Endothelial cell (in vitro differentiated cells): ENCODE measurements around the gene ARMH1. TPM values are rescaled to one million over a fixed set of nuclear protein-coding genes. Genes with fewer than 3 reads are reported as not detected.

Experiments
- DNase-seq: peaks from one replicate; pipeline ENCODE4 v3.0.0; 2021; ENCODE audit warnings: low spot score
- H3K27ac Mint-ChIP-seq: one replicate; pipeline ENCODE4 v1.8.0; 2021; ENCODE audit warnings: mixed read lengths, inconsistent platforms; ENCODE audit not compliant: unreplicated experiment
- H3K27me3 Mint-ChIP-seq: one replicate; pipeline ENCODE4 v1.8.0; 2021; ENCODE audit warnings: mild to moderate bottlenecking, moderate library complexity, mixed read lengths, inconsistent platforms; ENCODE audit not compliant: unreplicated experiment
- H3K36me3 Mint-ChIP-seq: one replicate; pipeline ENCODE4 v1.8.0; 2021; ENCODE audit warnings: mild to moderate bottlenecking, low read depth, mixed read lengths, inconsistent platforms; ENCODE audit not compliant: unreplicated experiment
- H3K4me1 Mint-ChIP-seq: one replicate; pipeline ENCODE4 v1.8.0; 2021; ENCODE audit warnings: mild to moderate bottlenecking, mixed read lengths, inconsistent platforms; ENCODE audit not compliant: unreplicated experiment
- H3K4me3 Mint-ChIP-seq: one replicate; pipeline ENCODE4 v1.8.0; 2021; ENCODE audit warnings: mild to moderate bottlenecking, mixed read lengths, inconsistent platforms; ENCODE audit not compliant: unreplicated experiment
- H3K9me3 Mint-ChIP-seq: one replicate; pipeline ENCODE4 v1.8.0; 2021; ENCODE audit warnings: mixed read lengths, inconsistent platforms; ENCODE audit not compliant: unreplicated experiment
- total RNA-seq: library from RNA; stranded (reverse); fragmentation: NEBNext Ultra II Directional; extraction: Animal tissue kit (Norgen Biotek cat#: 25700); gene quantifications from one replicate; pipeline ENCODE4 v1.2.1, GENCODE V29; 2021; ENCODE audit not compliant: unreplicated experiment
- TF ChIP-seq, protein P1 (sequence below): fragments of 200-600 bp; sonication (generic); IDR thresholded peaks from one replicate; pipeline ENCODE4 v1.5.0; 2021; ENCODE audit warnings: antibody characterized with exemption; ENCODE audit not compliant: unreplicated experiment

Gene ARMH1
- total RNA-seq, 1 donor from 2014 or later, result 4.1 TPM

DNA sequence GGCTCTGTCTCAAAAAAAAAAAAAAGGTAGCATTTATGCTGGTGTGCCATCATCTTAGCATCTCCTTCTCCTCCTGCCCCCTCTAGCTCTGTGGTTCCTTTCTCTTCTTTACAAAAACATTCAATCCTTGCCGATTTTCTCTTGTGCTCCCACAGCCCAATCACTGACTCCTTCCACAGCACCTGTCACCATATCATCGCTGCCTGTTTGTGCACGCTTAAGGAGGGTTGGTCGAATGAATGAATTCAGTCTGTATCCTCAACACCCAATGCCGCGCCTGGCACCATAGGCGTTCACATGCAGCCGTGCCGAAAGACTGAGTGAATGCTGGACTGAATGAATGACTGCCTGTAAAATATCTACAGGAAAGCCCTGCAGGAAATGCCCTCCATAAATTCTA lies 48.5 kb downstream of the ARMH1 start:
- Mint-ChIP-seq H3K4me3 (no peak overlapping the region), H3K4me1 (peaks cover 14% of the 10 kb centered on the region), H3K36me3 (no peaks in the 10 kb centered on the region), H3K9me3 (no peaks in the 10 kb centered on the region), H3K27ac (peak overlapping the region; percentile 55), H3K27me3 (peaks cover 8% of the 10 kb centered on the region)
- no peak for DNase-seq
- TF ChIP-seq, protein P1, sequence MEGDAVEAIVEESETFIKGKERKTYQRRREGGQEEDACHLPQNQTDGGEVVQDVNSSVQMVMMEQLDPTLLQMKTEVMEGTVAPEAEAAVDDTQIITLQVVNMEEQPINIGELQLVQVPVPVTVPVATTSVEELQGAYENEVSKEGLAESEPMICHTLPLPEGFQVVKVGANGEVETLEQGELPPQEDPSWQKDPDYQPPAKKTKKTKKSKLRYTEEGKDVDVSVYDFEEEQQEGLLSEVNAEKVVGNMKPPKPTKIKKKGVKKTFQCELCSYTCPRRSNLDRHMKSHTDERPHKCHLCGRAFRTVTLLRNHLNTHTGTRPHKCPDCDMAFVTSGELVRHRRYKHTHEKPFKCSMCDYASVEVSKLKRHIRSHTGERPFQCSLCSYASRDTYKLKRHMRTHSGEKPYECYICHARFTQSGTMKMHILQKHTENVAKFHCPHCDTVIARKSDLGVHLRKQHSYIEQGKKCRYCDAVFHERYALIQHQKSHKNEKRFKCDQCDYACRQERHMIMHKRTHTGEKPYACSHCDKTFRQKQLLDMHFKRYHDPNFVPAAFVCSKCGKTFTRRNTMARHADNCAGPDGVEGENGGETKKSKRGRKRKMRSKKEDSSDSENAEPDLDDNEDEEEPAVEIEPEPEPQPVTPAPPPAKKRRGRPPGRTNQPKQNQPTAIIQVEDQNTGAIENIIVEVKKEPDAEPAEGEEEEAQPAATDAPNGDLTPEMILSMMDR, result no peak

DNA sequence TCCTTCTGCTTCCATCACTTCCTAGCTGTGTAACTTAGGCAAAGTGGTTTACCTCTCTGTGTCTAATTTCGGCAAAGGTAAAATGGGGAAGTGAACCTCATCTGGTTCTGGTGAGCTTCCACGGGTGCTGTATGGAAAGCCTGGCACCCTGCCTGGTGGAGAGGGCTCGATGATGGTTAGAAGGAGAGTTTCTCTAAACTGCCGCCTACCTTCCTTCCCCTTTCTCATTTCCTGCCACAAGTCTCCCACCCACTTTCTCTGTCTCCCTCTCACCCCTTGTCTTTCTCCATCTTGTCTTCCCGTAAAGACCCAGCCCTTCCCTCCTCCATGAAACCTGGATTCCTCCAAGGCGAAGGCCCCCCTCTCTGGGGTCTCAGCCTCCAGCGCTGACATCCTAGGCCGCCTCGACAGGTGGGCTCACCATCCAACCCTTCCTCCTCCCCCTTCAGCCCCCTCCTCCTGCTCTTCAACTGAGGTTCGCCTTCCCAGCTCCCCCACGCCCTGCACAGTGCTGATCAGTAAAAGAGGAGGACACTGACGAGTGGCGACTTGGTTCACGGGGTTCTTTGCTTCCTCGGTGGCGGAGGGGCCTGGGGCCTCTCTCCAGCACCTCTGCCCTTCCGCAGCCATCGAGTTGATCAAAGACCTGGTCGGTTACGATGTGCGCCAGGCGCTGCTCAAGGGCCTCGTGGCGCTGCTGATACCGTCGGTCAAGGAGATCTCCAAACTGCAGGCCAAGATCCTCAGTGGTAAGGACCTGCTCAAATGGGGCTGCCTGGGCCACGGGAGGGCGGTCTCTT lies 49.2 kb downstream of the ARMH1 start:
- H3K9me3 Mint-ChIP-seq, result no peaks in the 10 kb centered on the region
- peaks cover 8% of the 10 kb centered on the region for H3K27me3 Mint-ChIP-seq
- no peak for DNase-seq
- no peak overlapping the region for H3K4me3 Mint-ChIP-seq
- H3K36me3 Mint-ChIP-seq, result no peaks in the 10 kb centered on the region
- H3K27ac Mint-ChIP-seq, result no peak overlapping the region
- TF ChIP-seq, protein P1, result no peak
- peaks cover 14% of the 10 kb centered on the region for H3K4me1 Mint-ChIP-seq

DNA sequence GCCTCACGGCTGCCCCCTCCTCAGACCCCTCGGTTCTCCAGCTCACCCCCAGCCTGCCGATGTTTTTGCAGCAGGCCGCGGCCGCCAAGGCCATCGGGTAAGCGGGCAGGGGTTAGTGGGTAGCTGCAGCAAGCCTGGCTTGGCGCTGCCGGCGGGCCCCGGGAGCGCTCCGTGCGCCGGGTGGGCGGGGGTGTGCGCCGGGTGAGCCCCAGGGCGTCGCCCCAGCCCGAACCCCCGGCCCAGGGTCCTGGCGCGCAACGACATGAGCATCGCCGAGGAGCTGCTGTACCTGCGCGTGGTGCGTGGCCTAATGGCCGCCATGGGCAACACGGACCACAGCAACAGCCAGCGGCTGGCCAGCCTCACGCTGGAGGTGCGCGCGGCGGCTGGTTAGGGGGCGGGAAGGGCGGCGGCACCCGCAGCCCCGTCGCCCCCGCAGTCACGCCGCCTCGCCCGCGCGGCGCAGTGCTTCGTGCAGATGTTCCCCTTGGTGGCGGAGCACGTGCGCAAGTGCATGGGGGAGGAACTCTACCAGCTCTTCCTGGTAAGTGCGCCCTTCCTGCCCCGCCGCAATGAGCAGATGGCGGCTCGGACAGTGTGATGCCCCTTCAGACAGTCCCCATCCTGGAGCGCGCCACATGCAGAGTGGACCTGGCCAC lies 49.9 kb downstream of the ARMH1 start:
- H3K4me1 Mint-ChIP-seq, result peaks cover 14% of the 10 kb centered on the region
- no peaks in the 10 kb centered on the region for H3K36me3 Mint-ChIP-seq
- H3K27me3 Mint-ChIP-seq, result peaks cover 5% of the 10 kb centered on the region
- no peak overlapping the region for H3K27ac Mint-ChIP-seq
- TF ChIP-seq, protein P1, result no peak
- H3K4me3 Mint-ChIP-seq, result no peak overlapping the region
- DNase-seq, result no peak
- no peaks in the 10 kb centered on the region for H3K9me3 Mint-ChIP-seq

DNA sequence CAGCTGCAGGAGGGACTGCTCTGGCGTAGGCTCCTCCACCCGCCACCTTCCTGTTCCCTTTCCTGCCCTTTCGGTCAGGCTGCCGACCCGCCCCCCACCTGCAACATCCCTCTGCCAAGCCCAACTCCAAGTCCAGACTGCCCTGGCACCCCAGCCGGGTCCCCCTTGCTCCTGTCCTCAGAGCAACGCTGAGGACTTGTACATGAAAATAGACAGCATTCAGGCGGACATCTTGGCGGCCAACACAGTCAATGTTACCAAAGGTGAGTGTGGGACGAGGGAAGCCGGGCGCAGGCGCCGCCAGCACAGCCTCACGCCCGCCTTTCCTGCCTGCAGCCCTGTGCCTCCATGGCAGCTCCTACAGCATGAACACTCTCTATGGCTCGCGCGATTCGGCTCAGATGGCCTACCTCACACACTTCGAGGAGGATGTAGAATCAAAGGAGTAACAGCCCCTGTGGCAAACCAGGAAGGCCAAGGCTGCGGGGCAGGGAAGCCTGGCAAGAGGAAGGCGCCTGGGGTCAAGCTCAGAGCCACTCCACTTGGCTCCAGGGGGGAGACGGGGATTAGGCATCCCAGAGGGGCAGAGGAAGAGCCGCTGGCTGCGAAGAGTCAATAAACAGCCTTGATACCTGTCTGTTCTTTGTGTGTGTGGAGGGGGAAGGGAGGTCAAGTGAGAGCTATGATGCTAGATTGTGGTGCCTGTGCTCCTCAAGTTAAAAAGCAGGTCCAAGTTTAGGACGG lies 50.6 kb downstream of the ARMH1 start:
- Mint-ChIP-seq H3K27me3 (peaks cover 7% of the 10 kb centered on the region), H3K36me3 (no peaks in the 10 kb centered on the region), H3K9me3 (no peaks in the 10 kb centered on the region), H3K4me1 (peaks cover 14% of the 10 kb centered on the region), H3K4me3 (no peak overlapping the region), H3K27ac (peak overlapping the region; percentile 48)
- no peak for DNase-seq
- TF ChIP-seq, protein P1, result no peak
